WTC11 (cell line): Measurements from ENCODE around the gene ITIH5. TPM values are rescaled to one million over a fixed set of nuclear protein-coding genes. Genes with fewer than 3 reads are reported as not detected.

ENCODE experiments used
- ATAC-seq: fragments of 200-7000 bp; cut with Tn5 transposase; 2 replicates; pipeline ENCODE4 v1.10.0; 2021; ENCODE audit warnings: mild to moderate bottlenecking, moderate library complexity
- CTCF ChIA-PET: fragments of 300-600 bp; sonication (Branson Sonifier 250); formaldehyde crosslinking; loops from one replicate; lab custom pipeline; 2021; ENCODE audit warnings: antibody characterized with exemption; lab: Charles Lee
- POLR2A ChIA-PET: fragments of 350-600 bp; sonication (Branson Sonifier 250); formaldehyde crosslinking; loops from one replicate; lab custom pipeline; 2021; ENCODE audit warnings: antibody characterized with exemption; lab: Charles Lee
- DNase-seq: peaks from one replicate; pipeline ENCODE4 v3.0.0; 2021; ENCODE audit warnings: low spot score
- H3K27ac Mint-ChIP-seq: 2 replicates; pipeline ENCODE4 v1.8.0; 2021; ENCODE audit warnings: mixed read lengths
- H3K27me3 Mint-ChIP-seq: 2 replicates; pipeline ENCODE4 v1.8.0; 2021; ENCODE audit warnings: low read depth, mild to moderate bottlenecking, moderate library complexity, mixed read lengths
- H3K36me3 Mint-ChIP-seq: 2 replicates; pipeline ENCODE4 v1.8.0; 2021; ENCODE audit warnings: mixed read lengths
- H3K4me1 Mint-ChIP-seq: 2 replicates; pipeline ENCODE4 v1.8.0; 2022; ENCODE audit warnings: mixed read lengths
- H3K4me3 Mint-ChIP-seq: 2 replicates; pipeline ENCODE4 v1.8.0; 2021; ENCODE audit warnings: mild to moderate bottlenecking, moderate library complexity, mixed read lengths
- H3K9me3 Mint-ChIP-seq: 2 replicates; pipeline ENCODE4 v1.8.0; 2021; ENCODE audit warnings: mixed read lengths
- ATF1 ChIP-seq: sonication (generic); formaldehyde crosslinking; IDR thresholded peaks from 2 replicates; pipeline ENCODE4 v1.8.1; 2023; ENCODE audit warnings: mild to moderate bottlenecking, moderate library complexity, missing genetic modification reagents
- ELF4 ChIP-seq: sonication (generic); formaldehyde crosslinking; IDR thresholded peaks from 2 replicates; pipeline ENCODE4 v1.8.1; 2022; ENCODE audit warnings: low read depth, mild to moderate bottlenecking, moderate library complexity, missing genetic modification reagents
- EMX1 ChIP-seq: fragments of 250-450 bp; sonication (Bioruptor Pico); IDR thresholded peaks from 2 replicates; pipeline ENCODE4 v1.8.0; 2021; ENCODE audit warnings: mild to moderate bottlenecking
- ETV6 ChIP-seq: sonication (generic); formaldehyde crosslinking; IDR thresholded peaks from 2 replicates; pipeline ENCODE4 v1.8.1; 2022; ENCODE audit warnings: mild to moderate bottlenecking, missing genetic modification reagents
- FOXJ3 ChIP-seq: sonication (generic); formaldehyde crosslinking; IDR thresholded peaks from 2 replicates; pipeline ENCODE4 v1.9.0; 2021; ENCODE audit warnings: missing genetic modification reagents, mild to moderate bottlenecking, borderline replicate concordance
- GRHL2 ChIP-seq: fragments of 250-450 bp; sonication (Bioruptor Pico); IDR thresholded peaks from 2 replicates; pipeline ENCODE4 v1.8.0; 2022; ENCODE audit warnings: mild to moderate bottlenecking, moderate library complexity; ENCODE audit not compliant: insufficient replicate concordance, severe bottlenecking
- HMGA2 ChIP-seq: fragments of 250-450 bp; sonication (Bioruptor Pico); IDR thresholded peaks from 2 replicates; pipeline ENCODE4 v1.4.0; 2021; ENCODE audit warnings: mild to moderate bottlenecking, moderate library complexity
- JUN ChIP-seq: sonication (generic); formaldehyde crosslinking; IDR thresholded peaks from 2 replicates; pipeline ENCODE4 v1.8.0; 2023; ENCODE audit warnings: mild to moderate bottlenecking, missing genetic modification reagents
- KAT7 ChIP-seq: sonication (generic); formaldehyde crosslinking; IDR thresholded peaks from 2 replicates; pipeline ENCODE4 v1.8.1; 2023; ENCODE audit warnings: missing genetic modification reagents, mild to moderate bottlenecking, borderline replicate concordance
- NR1H2 ChIP-seq: sonication (generic); formaldehyde crosslinking; IDR thresholded peaks from 2 replicates; pipeline ENCODE4 v1.9.0; 2021; ENCODE audit warnings: mild to moderate bottlenecking, moderate library complexity, missing genetic modification reagents
- PRRX2 ChIP-seq: fragments of 250-450 bp; sonication (Bioruptor Pico); IDR thresholded peaks from 2 replicates; pipeline ENCODE4 v1.8.0; 2021; ENCODE audit warnings: mild to moderate bottlenecking
- SMAD3 ChIP-seq: sonication (generic); formaldehyde crosslinking; IDR thresholded peaks from 2 replicates; pipeline ENCODE4 v1.8.0; 2022; ENCODE audit warnings: missing genetic modification reagents, mild to moderate bottlenecking, borderline replicate concordance
- SP1 ChIP-seq: sonication (generic); formaldehyde crosslinking; conservative IDR thresholded peaks from 2 replicates; pipeline ENCODE4 v1.8.1; 2022; ENCODE audit warnings: missing genetic modification reagents
- ZNF138 ChIP-seq: sonication (generic); formaldehyde crosslinking; conservative IDR thresholded peaks from 2 replicates; pipeline ENCODE4 v1.8.1; 2022; ENCODE audit warnings: mild to moderate bottlenecking, moderate library complexity, missing genetic modification reagents
- ZNF232 ChIP-seq: sonication (generic); formaldehyde crosslinking; IDR thresholded peaks from 2 replicates; pipeline ENCODE4 v1.8.0; 2022; ENCODE audit warnings: mild to moderate bottlenecking, missing genetic modification reagents
- ZNF423 ChIP-seq: fragments of 250-450 bp; sonication (Bioruptor Pico); IDR thresholded peaks from 2 replicates; pipeline ENCODE4 v2.1.2; 2022; ENCODE audit warnings: mild to moderate bottlenecking, moderate library complexity
- ZNF671 ChIP-seq: fragments of 250-450 bp; sonication (Bioruptor Pico); IDR thresholded peaks from 2 replicates; pipeline ENCODE4 v1.8.0; 2021; ENCODE audit warnings: mild to moderate bottlenecking
- total RNA-seq: library from RNA; stranded (reverse); gene quantifications from 3 replicates; pipeline ENCODE4 v1.2.3, GENCODE V29; 2021
- TF ChIP-seq, protein P1 (sequence below): sonication (generic); formaldehyde crosslinking; IDR thresholded peaks from 2 replicates; pipeline ENCODE4 v1.8.0; 2022; ENCODE audit warnings: missing genetic modification reagents
- TF ChIP-seq, protein P2 (sequence below): fragments of 250-450 bp; sonication (Bioruptor Pico); IDR thresholded peaks from 2 replicates; pipeline ENCODE4 v2.1.2; 2022; ENCODE audit warnings: mild to moderate bottlenecking, moderate library complexity
- TF ChIP-seq, protein P3 (sequence below): sonication (generic); formaldehyde crosslinking; IDR thresholded peaks from 2 replicates; pipeline ENCODE4 v1.8.1; 2023; ENCODE audit warnings: mild to moderate bottlenecking, moderate library complexity, missing genetic modification reagents
- TF ChIP-seq, protein P4 (sequence below): sonication (generic); formaldehyde crosslinking; IDR thresholded peaks from 2 replicates; pipeline ENCODE4 v1.8.0; 2022; ENCODE audit warnings: mild to moderate bottlenecking, missing genetic modification reagents
- TF ChIP-seq, protein P5 (sequence below): sonication (generic); formaldehyde crosslinking; IDR thresholded peaks from 2 replicates; pipeline ENCODE4 v1.8.0; 2022; ENCODE audit warnings: mild to moderate bottlenecking, missing genetic modification reagents

The ITIH5 gene
- total RNA-seq, 1 experiment from 2014 or later = 3.1 TPM

DNA sequence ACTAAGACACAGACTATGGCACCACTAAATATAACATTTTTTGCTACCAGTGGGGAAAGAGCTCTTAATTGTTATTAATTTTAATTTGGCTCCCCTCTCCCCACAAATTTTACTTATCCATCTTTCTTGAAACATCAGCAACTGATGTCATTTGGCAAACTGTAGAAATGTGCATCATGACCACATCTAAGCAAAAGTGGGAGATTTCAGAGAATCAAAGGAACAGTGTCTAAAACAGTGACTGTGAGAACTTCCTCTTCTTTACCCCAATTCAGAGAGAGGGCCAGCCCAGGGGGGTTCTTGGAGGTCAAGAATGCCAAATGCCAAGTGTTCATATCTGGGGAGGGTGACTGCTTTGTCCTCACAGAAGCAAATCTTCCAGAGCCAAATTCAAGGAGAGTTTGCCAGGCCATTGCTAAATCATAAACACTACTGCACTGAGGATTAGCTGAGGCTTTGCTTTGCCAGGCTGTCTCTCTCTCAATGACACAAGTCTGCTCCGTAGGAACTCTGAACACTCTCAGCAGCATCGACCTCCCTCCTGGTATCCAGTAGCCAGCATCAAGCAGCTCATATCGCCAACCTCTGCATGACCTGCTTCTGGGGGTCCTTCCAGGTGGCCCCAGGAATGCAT lies 65.6 kb downstream of the ITIH5 start:
- no peak for TF ChIP-seq ZNF232 (CRISPR knock-in tag)
- TF ChIP-seq, protein P1, sequence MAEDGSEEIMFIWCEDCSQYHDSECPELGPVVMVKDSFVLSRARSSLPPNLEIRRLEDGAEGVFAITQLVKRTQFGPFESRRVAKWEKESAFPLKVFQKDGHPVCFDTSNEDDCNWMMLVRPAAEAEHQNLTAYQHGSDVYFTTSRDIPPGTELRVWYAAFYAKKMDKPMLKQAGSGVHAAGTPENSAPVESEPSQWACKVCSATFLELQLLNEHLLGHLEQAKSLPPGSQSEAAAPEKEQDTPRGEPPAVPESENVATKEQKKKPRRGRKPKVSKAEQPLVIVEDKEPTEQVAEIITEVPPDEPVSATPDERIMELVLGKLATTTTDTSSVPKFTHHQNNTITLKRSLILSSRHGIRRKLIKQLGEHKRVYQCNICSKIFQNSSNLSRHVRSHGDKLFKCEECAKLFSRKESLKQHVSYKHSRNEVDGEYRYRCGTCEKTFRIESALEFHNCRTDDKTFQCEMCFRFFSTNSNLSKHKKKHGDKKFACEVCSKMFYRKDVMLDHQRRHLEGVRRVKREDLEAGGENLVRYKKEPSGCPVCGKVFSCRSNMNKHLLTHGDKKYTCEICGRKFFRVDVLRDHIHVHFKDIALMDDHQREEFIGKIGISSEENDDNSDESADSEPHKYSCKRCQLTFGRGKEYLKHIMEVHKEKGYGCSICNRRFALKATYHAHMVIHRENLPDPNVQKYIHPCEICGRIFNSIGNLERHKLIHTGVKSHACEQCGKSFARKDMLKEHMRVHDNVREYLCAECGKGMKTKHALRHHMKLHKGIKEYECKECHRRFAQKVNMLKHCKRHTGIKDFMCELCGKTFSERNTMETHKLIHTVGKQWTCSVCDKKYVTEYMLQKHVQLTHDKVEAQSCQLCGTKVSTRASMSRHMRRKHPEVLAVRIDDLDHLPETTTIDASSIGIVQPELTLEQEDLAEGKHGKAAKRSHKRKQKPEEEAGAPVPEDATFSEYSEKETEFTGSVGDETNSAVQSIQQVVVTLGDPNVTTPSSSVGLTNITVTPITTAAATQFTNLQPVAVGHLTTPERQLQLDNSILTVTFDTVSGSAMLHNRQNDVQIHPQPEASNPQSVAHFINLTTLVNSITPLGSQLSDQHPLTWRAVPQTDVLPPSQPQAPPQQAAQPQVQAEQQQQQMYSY = no peak
- TF ChIP-seq KAT7 (CRISPR knock-in tag) = no peak
- no peak for TF ChIP-seq SP1 (CRISPR knock-in tag)
- TF ChIP-seq SMAD3 (CRISPR knock-in tag) = no peak
- TF ChIP-seq PRRX2 (CRISPR knock-in tag) = no peak
- TF ChIP-seq HMGA2 (CRISPR knock-in tag) = no peak
- TF ChIP-seq JUN (CRISPR knock-in tag) = no peak
- TF ChIP-seq, protein P2, sequence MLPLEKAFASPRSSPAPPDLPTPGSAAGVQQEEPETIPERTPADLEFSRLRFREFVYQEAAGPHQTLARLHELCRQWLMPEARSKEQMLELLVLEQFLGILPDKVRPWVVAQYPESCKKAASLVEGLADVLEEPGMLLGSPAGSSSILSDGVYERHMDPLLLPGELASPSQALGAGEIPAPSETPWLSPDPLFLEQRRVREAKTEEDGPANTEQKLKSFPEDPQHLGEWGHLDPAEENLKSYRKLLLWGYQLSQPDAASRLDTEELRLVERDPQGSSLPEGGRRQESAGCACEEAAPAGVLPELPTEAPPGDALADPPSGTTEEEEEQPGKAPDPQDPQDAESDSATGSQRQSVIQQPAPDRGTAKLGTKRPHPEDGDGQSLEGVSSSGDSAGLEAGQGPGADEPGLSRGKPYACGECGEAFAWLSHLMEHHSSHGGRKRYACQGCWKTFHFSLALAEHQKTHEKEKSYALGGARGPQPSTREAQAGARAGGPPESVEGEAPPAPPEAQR (CRISPR knock-in tag) = no peak
- TF ChIP-seq EMX1 = no peak
- TF ChIP-seq ATF1 (CRISPR knock-in tag) = no peak
- no peak for TF ChIP-seq ELF4
- no peak for TF ChIP-seq ETV6 (CRISPR knock-in tag)
- Mint-ChIP-seq H3K4me1 (peaks cover 6% of the 10 kb centered on the region; the same call in 1 of the 2 replicates), H3K36me3 (no peaks in the 10 kb centered on the region), H3K9me3 (peaks cover 6% of the 10 kb centered on the region), H3K27me3 (no peaks in the 10 kb centered on the region), H3K4me3 (no peak overlapping the region), H3K27ac (no peak overlapping the region)
- POLR2A ChIA-PET = no interaction called here
- DNase-seq (no peak), ATAC-seq (no peak)
- CTCF ChIA-PET = no interaction called here

DNA sequence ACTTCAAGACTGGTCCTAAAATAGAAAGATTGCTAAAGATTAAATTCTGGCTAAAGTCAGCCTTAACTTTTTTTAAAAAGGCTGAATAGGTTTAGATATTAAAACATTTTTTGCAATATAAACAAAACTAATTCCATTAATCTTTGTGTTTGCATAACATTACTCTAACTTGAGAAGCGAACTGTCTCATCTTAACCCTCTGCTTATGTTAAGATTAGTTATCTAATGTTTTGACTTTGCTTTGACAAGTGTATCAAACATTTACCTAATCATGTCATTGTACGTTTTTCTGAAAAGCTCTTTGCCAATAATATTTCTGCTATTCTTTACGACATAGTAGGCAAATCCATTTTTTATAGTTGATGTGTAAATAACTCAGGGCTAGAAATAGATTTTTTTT lies 68.0 kb downstream of the ITIH5 start:
- H3K36me3 Mint-ChIP-seq = no peaks in the 10 kb centered on the region
- peaks cover 6% of the 10 kb centered on the region for H3K9me3 Mint-ChIP-seq
- H3K4me3 Mint-ChIP-seq = no peak overlapping the region
- peaks cover 6% of the 10 kb centered on the region; the same call in 1 of the 2 replicates for H3K4me1 Mint-ChIP-seq
- DNase-seq = no peak
- ChIA-PET CTCF (no interaction called here), POLR2A (no interaction called here)
- TF ChIP-seq NR1H2 (CRISPR knock-in tag) = no peak
- TF ChIP-seq ZNF138 (CRISPR knock-in tag) = no peak
- TF ChIP-seq, protein P3, sequence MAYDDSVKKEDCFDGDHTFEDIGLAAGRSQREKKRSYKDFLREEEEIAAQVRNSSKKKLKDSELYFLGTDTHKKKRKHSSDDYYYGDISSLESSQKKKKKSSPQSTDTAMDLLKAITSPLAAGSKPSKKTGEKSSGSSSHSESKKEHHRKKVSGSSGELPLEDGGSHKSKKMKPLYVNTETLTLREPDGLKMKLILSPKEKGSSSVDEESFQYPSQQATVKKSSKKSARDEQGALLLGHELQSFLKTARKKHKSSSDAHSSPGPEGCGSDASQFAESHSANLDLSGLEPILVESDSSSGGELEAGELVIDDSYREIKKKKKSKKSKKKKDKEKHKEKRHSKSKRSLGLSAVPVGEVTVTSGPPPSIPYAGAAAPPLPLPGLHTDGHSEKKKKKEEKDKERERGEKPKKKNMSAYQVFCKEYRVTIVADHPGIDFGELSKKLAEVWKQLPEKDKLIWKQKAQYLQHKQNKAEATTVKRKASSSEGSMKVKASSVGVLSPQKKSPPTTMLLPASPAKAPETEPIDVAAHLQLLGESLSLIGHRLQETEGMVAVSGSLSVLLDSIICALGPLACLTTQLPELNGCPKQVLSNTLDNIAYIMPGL = no peak
- no peak for TF ChIP-seq HMGA2 (CRISPR knock-in tag)
- TF ChIP-seq, protein P4, sequence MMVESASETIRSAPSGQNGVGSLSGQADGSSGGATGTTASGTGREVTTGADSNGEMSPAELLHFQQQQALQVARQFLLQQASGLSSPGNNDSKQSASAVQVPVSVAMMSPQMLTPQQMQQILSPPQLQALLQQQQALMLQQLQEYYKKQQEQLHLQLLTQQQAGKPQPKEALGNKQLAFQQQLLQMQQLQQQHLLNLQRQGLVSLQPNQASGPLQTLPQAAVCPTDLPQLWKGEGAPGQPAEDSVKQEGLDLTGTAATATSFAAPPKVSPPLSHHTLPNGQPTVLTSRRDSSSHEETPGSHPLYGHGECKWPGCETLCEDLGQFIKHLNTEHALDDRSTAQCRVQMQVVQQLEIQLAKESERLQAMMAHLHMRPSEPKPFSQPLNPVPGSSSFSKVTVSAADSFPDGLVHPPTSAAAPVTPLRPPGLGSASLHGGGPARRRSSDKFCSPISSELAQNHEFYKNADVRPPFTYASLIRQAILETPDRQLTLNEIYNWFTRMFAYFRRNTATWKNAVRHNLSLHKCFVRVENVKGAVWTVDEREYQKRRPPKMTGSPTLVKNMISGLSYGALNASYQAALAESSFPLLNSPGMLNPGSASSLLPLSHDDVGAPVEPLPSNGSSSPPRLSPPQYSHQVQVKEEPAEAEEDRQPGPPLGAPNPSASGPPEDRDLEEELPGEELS (CRISPR knock-in tag) = no peak
- no peak for TF ChIP-seq ZNF423
- TF ChIP-seq ZNF671 (CRISPR knock-in tag) = no peak
- TF ChIP-seq, protein P5, sequence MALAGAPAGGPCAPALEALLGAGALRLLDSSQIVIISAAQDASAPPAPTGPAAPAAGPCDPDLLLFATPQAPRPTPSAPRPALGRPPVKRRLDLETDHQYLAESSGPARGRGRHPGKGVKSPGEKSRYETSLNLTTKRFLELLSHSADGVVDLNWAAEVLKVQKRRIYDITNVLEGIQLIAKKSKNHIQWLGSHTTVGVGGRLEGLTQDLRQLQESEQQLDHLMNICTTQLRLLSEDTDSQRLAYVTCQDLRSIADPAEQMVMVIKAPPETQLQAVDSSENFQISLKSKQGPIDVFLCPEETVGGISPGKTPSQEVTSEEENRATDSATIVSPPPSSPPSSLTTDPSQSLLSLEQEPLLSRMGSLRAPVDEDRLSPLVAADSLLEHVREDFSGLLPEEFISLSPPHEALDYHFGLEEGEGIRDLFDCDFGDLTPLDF (CRISPR knock-in tag) = no peak
- TF ChIP-seq FOXJ3 (CRISPR knock-in tag) = no peak
- no peak for TF ChIP-seq GRHL2 (CRISPR knock-in tag)
- no peak for ATAC-seq
- no peaks in the 10 kb centered on the region for H3K27me3 Mint-ChIP-seq
- H3K27ac Mint-ChIP-seq = no peak overlapping the region
